Calu3 (cell line): ENCODE results near the gene ZNF689. TPM values are rescaled to one million over a fixed set of nuclear protein-coding genes. Genes with fewer than 3 reads are reported as not detected.

Experiments used
- BruUV-seq: library from RNA; stranded (reverse); fragments of 400-500 nt; replicated peaks from 2 replicates; lab custom pipeline; 2021; lab: Mats Ljungman, UMichigan
- CTCF ChIA-PET: fragments of 300-600 bp; sonication (Branson Sonifier 250); formaldehyde crosslinking; loops from one replicate; lab custom pipeline; 2022; ENCODE audit warnings: antibody characterized with exemption; lab: Charles Lee
- DNase-seq: peaks from one replicate; pipeline ENCODE4 v3.0.0; 2022
- H3K27ac Mint-ChIP-seq: one replicate; pipeline ENCODE4 v1.8.0; 2022; ENCODE audit warnings: mixed read lengths; ENCODE audit not compliant: unreplicated experiment
- H3K27me3 Mint-ChIP-seq: one replicate; pipeline ENCODE4 v1.8.0; 2022; ENCODE audit warnings: mixed read lengths; ENCODE audit not compliant: unreplicated experiment
- H3K36me3 Mint-ChIP-seq: one replicate; pipeline ENCODE4 v1.8.0; 2022; ENCODE audit warnings: mild to moderate bottlenecking, moderate library complexity, mixed read lengths; ENCODE audit not compliant: insufficient read depth, unreplicated experiment
- H3K4me1 Mint-ChIP-seq: one replicate; pipeline ENCODE4 v1.8.0; 2022; ENCODE audit warnings: mild to moderate bottlenecking, low read depth, mixed read lengths; ENCODE audit not compliant: unreplicated experiment
- H3K4me3 Mint-ChIP-seq: one replicate; pipeline ENCODE4 v1.8.0; 2022; ENCODE audit warnings: mild to moderate bottlenecking, low read depth, moderate library complexity, mixed read lengths; ENCODE audit not compliant: unreplicated experiment
- H3K9me3 Mint-ChIP-seq: one replicate; pipeline ENCODE4 v1.8.0; 2022; ENCODE audit warnings: low read depth, mixed read lengths; ENCODE audit not compliant: unreplicated experiment
- intact Hi-C: fragments of 100-400 bp; cut with micrococcal nuclease; formaldehyde crosslinking; loops from one replicate; pipeline ENCODE4 v1.10.0; 2022; ENCODE audit not compliant: unreplicated experiment
- total RNA-seq: library from RNA; stranded (reverse); gene quantifications from 2 replicates; pipeline ENCODE4 v1.2.3, GENCODE V29; 2022
- TF ChIP-seq, protein P1 (sequence below): fragments of 200-600 bp; IDR thresholded peaks from one replicate; pipeline ENCODE4 v1.8.0; 2022; ENCODE audit warnings: antibody characterized with exemption; ENCODE audit not compliant: unreplicated experiment

The ZNF689 gene
- total RNA-seq, 1 experiment from 2014 or later = 10.4 TPM

DNA sequence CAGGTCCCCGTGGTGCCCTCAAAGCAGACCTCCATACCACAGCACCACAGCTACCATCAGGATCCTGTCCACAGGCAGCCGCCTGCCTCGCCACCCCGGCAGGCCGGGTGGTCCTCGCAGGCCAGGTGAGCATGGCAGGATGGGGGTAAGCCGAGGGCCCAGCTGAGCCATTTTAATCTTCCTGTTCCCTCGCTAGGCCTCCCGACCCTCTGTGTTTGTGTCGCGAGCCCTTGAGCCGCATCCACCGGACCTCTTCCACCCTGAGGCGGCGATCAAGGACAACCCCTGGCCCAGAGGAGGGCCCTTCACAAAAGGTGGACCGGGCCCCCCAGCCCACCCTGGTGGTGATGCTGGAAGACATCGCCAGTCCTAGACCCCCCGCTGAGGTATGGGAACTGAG is 42.5 kb upstream of the ZNF689 start:
- Mint-ChIP-seq H3K4me1 (peaks cover 21% of the 10 kb centered on the region), H3K27me3 (no peaks in the 10 kb centered on the region), H3K4me3 (peak overlapping the region; percentile 96), H3K9me3 (no peaks in the 10 kb centered on the region), H3K36me3 (peaks cover 53% of the 10 kb centered on the region), H3K27ac (no peak overlapping the region)
- CTCF ChIA-PET = no interaction called here
- DNase-seq = no peak
- TF ChIP-seq, protein P1, sequence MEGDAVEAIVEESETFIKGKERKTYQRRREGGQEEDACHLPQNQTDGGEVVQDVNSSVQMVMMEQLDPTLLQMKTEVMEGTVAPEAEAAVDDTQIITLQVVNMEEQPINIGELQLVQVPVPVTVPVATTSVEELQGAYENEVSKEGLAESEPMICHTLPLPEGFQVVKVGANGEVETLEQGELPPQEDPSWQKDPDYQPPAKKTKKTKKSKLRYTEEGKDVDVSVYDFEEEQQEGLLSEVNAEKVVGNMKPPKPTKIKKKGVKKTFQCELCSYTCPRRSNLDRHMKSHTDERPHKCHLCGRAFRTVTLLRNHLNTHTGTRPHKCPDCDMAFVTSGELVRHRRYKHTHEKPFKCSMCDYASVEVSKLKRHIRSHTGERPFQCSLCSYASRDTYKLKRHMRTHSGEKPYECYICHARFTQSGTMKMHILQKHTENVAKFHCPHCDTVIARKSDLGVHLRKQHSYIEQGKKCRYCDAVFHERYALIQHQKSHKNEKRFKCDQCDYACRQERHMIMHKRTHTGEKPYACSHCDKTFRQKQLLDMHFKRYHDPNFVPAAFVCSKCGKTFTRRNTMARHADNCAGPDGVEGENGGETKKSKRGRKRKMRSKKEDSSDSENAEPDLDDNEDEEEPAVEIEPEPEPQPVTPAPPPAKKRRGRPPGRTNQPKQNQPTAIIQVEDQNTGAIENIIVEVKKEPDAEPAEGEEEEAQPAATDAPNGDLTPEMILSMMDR = no peak
- intact Hi-C loops = no loop called here
- BruUV-seq = no TSS peak

GRCh38 chr16:30652005-30652296 is 41.8 kb upstream of the ZNF689 start:
- Mint-ChIP-seq H3K27me3 (no peaks in the 10 kb centered on the region), H3K9me3 (no peaks in the 10 kb centered on the region), H3K4me1 (peaks cover 14% of the 10 kb centered on the region), H3K36me3 (peaks cover 45% of the 10 kb centered on the region), H3K27ac (peak overlapping the region; percentile 94), H3K4me3 (peak overlapping the region; percentile 96)
- TF ChIP-seq, protein P1 = no peak
- intact Hi-C loops = no loop called here
- CTCF ChIA-PET = interaction anchor here (1.7 kb wide), 1 partner anchor 8 kb away, joined by 6 read pairs; no protein-coding TSS in a partner anchor
- BruUV-seq = no TSS peak
- no peak for DNase-seq

DNA sequence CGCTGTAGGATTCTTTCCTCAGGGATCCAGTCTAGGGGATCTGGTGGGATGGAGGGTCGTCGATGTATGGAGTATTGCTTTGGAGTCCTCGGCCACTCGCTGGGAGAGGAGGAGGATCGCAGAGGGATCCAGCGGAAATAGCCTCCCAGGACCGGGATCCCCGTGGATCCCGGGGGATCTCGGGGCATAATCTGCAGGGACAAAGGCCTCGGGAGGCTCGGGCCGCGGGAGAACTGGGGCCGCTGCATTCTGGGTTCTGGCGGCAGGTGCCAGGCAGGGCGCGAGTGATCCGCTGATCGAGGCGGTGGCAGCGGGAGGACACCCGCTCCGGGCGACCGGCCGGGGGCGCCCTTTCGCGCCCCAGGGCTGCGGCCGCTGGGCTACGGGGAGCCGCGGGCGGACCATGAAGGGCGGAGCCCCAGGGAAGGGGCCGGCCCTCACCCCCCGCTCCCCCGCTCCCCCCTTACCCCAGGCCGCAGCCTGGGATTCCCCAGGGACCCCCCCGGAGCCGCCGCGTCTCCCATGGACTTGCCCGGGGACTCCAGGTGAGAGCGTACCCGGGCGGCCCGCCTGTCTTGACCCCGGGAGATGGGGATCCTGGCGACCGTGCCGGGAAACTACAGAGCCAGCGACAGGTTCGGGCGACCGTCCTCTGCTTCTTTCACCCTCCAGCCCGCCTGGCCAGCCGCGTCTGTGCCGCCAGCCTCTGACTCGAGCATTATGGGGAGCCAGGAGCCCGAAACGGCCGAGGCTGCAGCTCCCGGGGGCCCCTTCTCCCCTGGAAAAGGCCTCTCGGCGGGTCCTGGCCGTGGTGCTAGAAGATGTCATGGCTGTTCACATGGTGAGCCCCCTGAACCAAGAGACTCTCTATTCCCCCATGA is 41.2 kb upstream of the ZNF689 start:
- BruUV-seq = no TSS peak
- CTCF ChIA-PET = interaction anchor here (0.9 to 1.7 kb wide), 8 partner anchors 8 to 256 kb away, joined by 3 to 8 read pairs (median 4); partner anchors contain the start of genes DCTPP1, ZNF48 and ZNF689
- Mint-ChIP-seq H3K4me3 (peak overlapping the region; percentile 96), H3K27me3 (no peaks in the 10 kb centered on the region), H3K36me3 (peaks cover 40% of the 10 kb centered on the region), H3K9me3 (no peaks in the 10 kb centered on the region), H3K4me1 (peaks cover 12% of the 10 kb centered on the region), H3K27ac (peak overlapping the region; percentile 94)
- DNase-seq = peak; percentile 86
- intact Hi-C loops = no loop called here
- TF ChIP-seq, protein P1 = peak; percentile 78

- TF ChIP-seq, protein P1 = peak; percentile 30
- peaks cover 33% of the 10 kb centered on the region for H3K36me3 Mint-ChIP-seq
- H3K9me3 Mint-ChIP-seq = no peaks in the 10 kb centered on the region
- peak within 1 kb of the TSS; percentile 96 for H3K4me3 Mint-ChIP-seq
- peak within 1 kb of the TSS; percentile 94 for H3K27ac Mint-ChIP-seq
- H3K4me1 Mint-ChIP-seq = peaks cover 12% of the 10 kb centered on the region
- H3K27me3 Mint-ChIP-seq = no peaks in the 10 kb centered on the region
- peak; percentile 99 for DNase-seq
- CTCF ChIA-PET = interaction anchor here (0.6 to 1.7 kb wide), 13 partner anchors 9 to 860 kb away, joined by 3 to 8 read pairs (median 4); partner anchors contain the start of genes DCTPP1, ZNF48 and ZNF689
- intact Hi-C loops = no loop called here
- no TSS peak for BruUV-seq
These were observed 40.4 kb upstream of the ZNF689 start, which contains the start of gene PRR14 for GRCh38 chr16:30650369-30651123. TSS of gene PRR14 (plus strand) at chr16:30650960. CDS start at chr16:30651646, 686 bp downstream.
